Trophoblast cell (in vitro differentiated cells and primary cell): ENCODE results near the gene GPATCH11. TPM values are rescaled to one million over a fixed set of nuclear protein-coding genes. Genes with fewer than 3 reads are reported as not detected.

Experiments used
- DNase-seq, 2 donors: peaks; one replicate each; pipeline ENCODE4 v3.0.0-alpha.2; 2016
- H2AFZ ChIP-seq: 2 replicates; pipeline ENCODE4 v1.6.1; 2013; ENCODE audit warnings: low read length, moderate library complexity, mild to moderate bottlenecking; ENCODE audit not compliant: insufficient read depth, poor library complexity
- H2AK5ac ChIP-seq: 2 replicates; pipeline ENCODE4 v1.6.1; 2013; ENCODE audit warnings: mild to moderate bottlenecking, low read length
- H2BK120ac ChIP-seq: 2 replicates; pipeline ENCODE4 v1.6.1; 2013; ENCODE audit warnings: low read length, mild to moderate bottlenecking, moderate library complexity; ENCODE audit not compliant: insufficient read depth, poor library complexity
- H2BK12ac ChIP-seq: 2 replicates; pipeline ENCODE4 v1.6.1; 2013; ENCODE audit warnings: mild to moderate bottlenecking, low read length, moderate library complexity
- H2BK5ac ChIP-seq: 2 replicates; pipeline ENCODE4 v1.6.1; 2013; ENCODE audit warnings: low read length, low read depth, moderate library complexity, mild to moderate bottlenecking; ENCODE audit not compliant: poor library complexity
- H3K14ac ChIP-seq: 2 replicates; pipeline ENCODE4 v1.6.1; 2013; ENCODE audit warnings: mild to moderate bottlenecking, low read length
- H3K18ac ChIP-seq: 2 replicates; pipeline ENCODE4 v1.6.1; 2013; ENCODE audit warnings: mild to moderate bottlenecking, low read length
- H3K23ac ChIP-seq: 2 replicates; pipeline ENCODE4 v1.6.1; 2013; ENCODE audit warnings: low read length
- H3K27ac ChIP-seq: 2 replicates; pipeline ENCODE4 v1.5.1; 2013; ENCODE audit warnings: low read depth, mild to moderate bottlenecking, inconsistent platforms, low read length, moderate library complexity
- H3K27me3 ChIP-seq: 2 replicates; pipeline ENCODE4 v1.6.1; 2013; ENCODE audit warnings: inconsistent platforms, mild to moderate bottlenecking, low read length, moderate library complexity; ENCODE audit not compliant: insufficient read depth
- H3K36me3 ChIP-seq, 2 experiments: 1 replicate in 1 of 2; 2 replicates in 1 of 2; pipeline ENCODE4 v1.6.1; 2013; ENCODE audit warnings: low read length in 2 of 2, mild to moderate bottlenecking in 2 of 2, moderate library complexity in 1 of 2; ENCODE audit not compliant: insufficient read depth in 2 of 2, control insufficient read depth in 1 of 2
- H3K4ac ChIP-seq: 2 replicates; pipeline ENCODE4 v1.6.1; 2013; ENCODE audit warnings: low read depth, mild to moderate bottlenecking, low read length, moderate library complexity
- H3K4me1 ChIP-seq, 2 experiments: 1 replicate in 1 of 2; 2 replicates in 1 of 2; pipeline ENCODE4 v1.6.1; 2013; ENCODE audit warnings: low read length in 2 of 2, mild to moderate bottlenecking in 2 of 2, moderate library complexity in 1 of 2; ENCODE audit not compliant: insufficient read depth in 2 of 2, control insufficient read depth in 1 of 2
- H3K4me2 ChIP-seq: 2 replicates; pipeline ENCODE4 v1.6.1; 2013; ENCODE audit warnings: inconsistent platforms, mild to moderate bottlenecking, low read length, moderate library complexity
- H3K4me3 ChIP-seq: 2 replicates; pipeline ENCODE4 v1.5.1; 2013; ENCODE audit warnings: mild to moderate bottlenecking, low read depth, low read length, inconsistent platforms
- H3K79me1 ChIP-seq: one replicate; pipeline ENCODE4 v1.6.1; 2013; ENCODE audit warnings: low read length
- H3K79me2 ChIP-seq: 2 replicates; pipeline ENCODE4 v1.6.1; 2013; ENCODE audit warnings: low read length, mild to moderate bottlenecking; ENCODE audit not compliant: control insufficient read depth, insufficient read depth, poor library complexity
- H3K9ac ChIP-seq: 2 replicates; pipeline ENCODE4 v1.6.1; 2013; ENCODE audit warnings: mild to moderate bottlenecking, low read length
- H3K9me3 ChIP-seq: 2 replicates; pipeline ENCODE4 v1.6.1; 2013; ENCODE audit warnings: low read depth, mild to moderate bottlenecking, control low read depth, inconsistent platforms, low read length; ENCODE audit not compliant: insufficient read depth
- H4K12ac ChIP-seq: 2 replicates; pipeline ENCODE4 v1.6.1; 2013; ENCODE audit warnings: low read depth, mild to moderate bottlenecking, low read length, moderate library complexity
- H4K8ac ChIP-seq: 2 replicates; pipeline ENCODE4 v1.6.1; 2013; ENCODE audit warnings: low read depth, mild to moderate bottlenecking, low read length, moderate library complexity
- H4K91ac ChIP-seq: one replicate; pipeline ENCODE4 v1.6.1; 2013; ENCODE audit warnings: low read depth, mild to moderate bottlenecking, low read length, moderate library complexity
- WGBS: extraction: QIAGEN DNeasy Blood & Tissue Kit; methylation state at CpG from one replicate; pipeline ENCODE4 v1.1.7; 2013; ENCODE audit warnings: missing lambda C conversion rate; ENCODE audit not compliant: insufficient read length, insufficient coverage; ENCODE audit errors: extremely low coverage; 5-methylcytosine and 5-hydroxymethylcytosine counted together
- polyA plus RNA-seq: library from polyadenylated mRNA; stranded (reverse); fragments of 200-250 nt; gene quantifications from 2 replicates; pipeline ENCODE4 v1.2.3, GENCODE V29; 2013

The GPATCH11 gene
- 6.9 and 7.4 TPM in 2 replicates for polyA plus RNA-seq

GRCh38 chr2:37083873-37084794 lies at the start of gene GPATCH11, which contains the start of gene HEATR5B:
Gene GPATCH11, plus strand, starts transcription at chr2:37084518. Its CDS starts 3,864 bp downstream, at chr2:37088382.
Gene HEATR5B, minus strand, starts transcription at chr2:37084372. Its CDS starts 958 bp downstream, at chr2:37083414.
- Histone ChIP-seq H2BK5ac (peak within 1 kb of the TSS; percentile 10), H3K4me1 (peaks cover 0 to 2% of the 10 kb centered on the region in 2 experiments), H3K4me3 (peak within 1 kb of the TSS; percentile 93), H3K27ac (peak within 1 kb of the TSS; percentile 86), H3K36me3 (peaks cover 0 to 3% of the 10 kb centered on the region in 2 experiments), H2BK120ac (peak within 1 kb of the TSS; percentile 39), H3K14ac (peak within 1 kb of the TSS; percentile 82), H3K4ac (peak within 1 kb of the TSS; percentile 3), H4K12ac (peak within 1 kb of the TSS; percentile 86), H3K9ac (peak within 1 kb of the TSS; percentile 96), H3K79me1 (peaks cover 5% of the 10 kb centered on the region), H3K9me3 (no peaks in the 10 kb centered on the region), H2BK12ac (no peak within 1 kb of the TSS), H4K8ac (peak within 1 kb of the TSS; percentile 96), H3K23ac (no peak within 1 kb of the TSS), H3K18ac (peak within 1 kb of the TSS; percentile 81), H4K91ac (peak within 1 kb of the TSS; percentile 8), H3K27me3 (no peaks in the 10 kb centered on the region), H3K4me2 (peak within 1 kb of the TSS; percentile 99), H3K79me2 (peaks cover 5% of the 10 kb centered on the region), H2AFZ (peak within 1 kb of the TSS; percentile 99), H2AK5ac (no peak within 1 kb of the TSS)
- WGBS, result no CpG with 5 or more reads among the region's 74 CpGs
- DNase-seq, result peak; percentile 99

- H3K79me2 ChIP-seq, result no peaks in the 10 kb centered on the region
- no peaks in the 10 kb centered on the region for H3K79me1 ChIP-seq
- WGBS, result no CpG with 5 or more reads among the region's 2 CpGs
- no peaks in the 10 kb centered on the region for H3K4me1 ChIP-seq
- H4K91ac ChIP-seq, result no peak overlapping the region
- no peak overlapping the region for H3K14ac ChIP-seq
- H2BK5ac ChIP-seq, result no peak overlapping the region
- H3K4ac ChIP-seq, result no peak overlapping the region
- no peak overlapping the region for H3K27ac ChIP-seq
- no peak overlapping the region for H3K9ac ChIP-seq
- no peak overlapping the region for H2BK120ac ChIP-seq
- H2AFZ ChIP-seq, result no peak overlapping the region
- no peak overlapping the region for H3K23ac ChIP-seq
- H3K18ac ChIP-seq, result no peak overlapping the region
- no peaks in the 10 kb centered on the region for H3K27me3 ChIP-seq
- no peak overlapping the region for H3K4me2 ChIP-seq
- H4K12ac ChIP-seq, result no peak overlapping the region
- DNase-seq, result no peak
- H2BK12ac ChIP-seq, result no peak overlapping the region
- H3K36me3 ChIP-seq, result peaks cover 4 to 6% of the 10 kb centered on the region in 2 experiments
- no peaks in the 10 kb centered on the region for H3K9me3 ChIP-seq
- H2AK5ac ChIP-seq, result no peak overlapping the region
- no peak overlapping the region for H4K8ac ChIP-seq
- H3K4me3 ChIP-seq, result no peak overlapping the region
Observed at GRCh38 chr2:37037771-37038170, 46.5 kb upstream of the GPATCH11 start.

GRCh38 chr2:37039580-37039979 lies 44.7 kb upstream of the GPATCH11 start:
- H3K18ac ChIP-seq, result no peak overlapping the region
- H3K36me3 ChIP-seq, result peaks cover 4 to 6% of the 10 kb centered on the region in 2 experiments
- no peak overlapping the region for H2AFZ ChIP-seq
- H2AK5ac ChIP-seq, result no peak overlapping the region
- H3K4me2 ChIP-seq, result no peak overlapping the region
- no peak overlapping the region for H4K12ac ChIP-seq
- no peak overlapping the region for H2BK120ac ChIP-seq
- no peaks in the 10 kb centered on the region for H3K79me2 ChIP-seq
- H3K27ac ChIP-seq, result no peak overlapping the region
- no peaks in the 10 kb centered on the region for H3K4me1 ChIP-seq
- H3K14ac ChIP-seq, result no peak overlapping the region
- DNase-seq, result no peak
- H2BK5ac ChIP-seq, result no peak overlapping the region
- no CpG with 5 or more reads among the region's 3 CpGs for WGBS
- no peak overlapping the region for H2BK12ac ChIP-seq
- H3K9me3 ChIP-seq, result no peaks in the 10 kb centered on the region
- no peaks in the 10 kb centered on the region for H3K27me3 ChIP-seq
- H3K23ac ChIP-seq, result no peak overlapping the region
- no peak overlapping the region for H3K9ac ChIP-seq
- H4K91ac ChIP-seq, result no peak overlapping the region
- H3K4me3 ChIP-seq, result no peak overlapping the region
- no peaks in the 10 kb centered on the region for H3K79me1 ChIP-seq
- no peak overlapping the region for H3K4ac ChIP-seq
- H4K8ac ChIP-seq, result no peak overlapping the region

- H3K4me3 ChIP-seq, result no peak overlapping the region
- no peak overlapping the region for H2BK120ac ChIP-seq
- H4K8ac ChIP-seq, result no peak overlapping the region
- no peaks in the 10 kb centered on the region for H3K9me3 ChIP-seq
- no peak overlapping the region for H3K23ac ChIP-seq
- H2AFZ ChIP-seq, result no peak overlapping the region
- no peaks in the 10 kb centered on the region for H3K79me1 ChIP-seq
- no peak for DNase-seq
- H3K18ac ChIP-seq, result no peak overlapping the region
- no peak overlapping the region for H4K12ac ChIP-seq
- H3K4me1 ChIP-seq, result no peaks in the 10 kb centered on the region
- no peak overlapping the region for H2AK5ac ChIP-seq
- H3K14ac ChIP-seq, result no peak overlapping the region
- H2BK12ac ChIP-seq, result no peak overlapping the region
- no peak overlapping the region for H3K4me2 ChIP-seq
- H3K27ac ChIP-seq, result no peak overlapping the region
- H2BK5ac ChIP-seq, result no peak overlapping the region
- no peak overlapping the region for H3K4ac ChIP-seq
- WGBS, result no CpG with 5 or more reads among the region's 5 CpGs
- no peak overlapping the region for H3K9ac ChIP-seq
- peaks cover 10 to 15% of the 10 kb centered on the region in 2 experiments for H3K36me3 ChIP-seq
- no peak overlapping the region for H4K91ac ChIP-seq
- no peaks in the 10 kb centered on the region for H3K79me2 ChIP-seq
- H3K27me3 ChIP-seq, result no peaks in the 10 kb centered on the region
Observed at GRCh38 chr2:37052600-37053332, 31.6 kb upstream of the GPATCH11 start.
